Uterus (tissue), 2 donors: ENCODE measurements around the gene CAMK2A.

Experiments
- CTCF ChIP-seq, 4 experiments: fragments of 200-600 bp in 2 of 4; fragments of 450-650 bp in 2 of 4; sonication (generic) in 2 of 4; IDR thresholded peaks; one replicate each; pipeline ENCODE4 v1.5.1; 2016 to 2019; ENCODE audit warnings: antibody characterized with exemption in 4 of 4, mild to moderate bottlenecking in 2 of 4, moderate library complexity in 1 of 4
- POLR2A ChIP-seq, 2 donors: fragments of 450-650 bp; IDR thresholded peaks; one replicate each; pipeline ENCODE4 v1.6.1; 2016; ENCODE audit warnings: antibody characterized with exemption in 2 of 2, mild to moderate bottlenecking in 1 of 2, moderate library complexity in 1 of 2

GRCh38 chr5:150245808-150246207, 43.8 kb downstream of the CAMK2A start:
- no peak for TF ChIP-seq CTCF (IDR thresholded peaks at IDR 0.05)
- no peak for TF ChIP-seq POLR2A (IDR thresholded peaks at IDR 0.05)
